Endothelial cell of umbilical vein (primary cell): ENCODE data around the gene COQ3. TPM values are rescaled to one million over a fixed set of nuclear protein-coding genes. Genes with fewer than 3 reads are reported as not detected.

Source experiments
- Bru-seq: library from RNA; stranded (reverse); fragments of 400-500 nt; gene quantifications from one replicate; lab custom pipeline; 2021; lab: Mats Ljungman, UMichigan
- BruChase-seq, 2 experiments: library from RNA; stranded (reverse); fragments of 400-500 nt; gene quantifications; one replicate each; lab custom pipeline; 2021; lab: Mats Ljungman, UMichigan
- BruUV-seq: library from RNA; stranded (reverse); fragments of 400-500 nt; replicated peaks from 2 replicates; lab custom pipeline; 2021; lab: Mats Ljungman, UMichigan
- CTCF ChIA-PET: fragments of 300-600, 350-600 bp; sonication (Branson Sonifier 250); formaldehyde crosslinking; loops from one replicate; lab custom pipeline; 2021; ENCODE audit warnings: antibody characterized with exemption, inconsistent platforms; lab: Charles Lee
- POLR2A ChIA-PET: fragments of 300-600, 350-600 bp; sonication (Branson Sonifier 250); formaldehyde crosslinking; loops from one replicate; lab custom pipeline; 2021; ENCODE audit warnings: antibody characterized with exemption, inconsistent platforms; lab: Charles Lee
- DNase-seq: peaks from one replicate; pipeline ENCODE4 v3.0.0-alpha.2; 2011; ENCODE audit warnings: low read depth, low spot score
- FAIRE-seq: peaks from 2 replicates; lab custom pipeline; 2011; peaks lifted over from hg19 to GRCh38; lab: Jason Lieb, UNC
- H2AFZ ChIP-seq: 2 replicates; pipeline ENCODE4 v1.6.0; 2012; ENCODE audit warnings: low read depth, low read length, control low read depth, inconsistent platforms
- H3K27ac ChIP-seq: 2 replicates; pipeline ENCODE4 v1.5.1; 2011; ENCODE audit warnings: low read depth, mild to moderate bottlenecking, control low read depth, low read length, moderate library complexity; ENCODE audit not compliant: insufficient read depth
- H3K27me3 ChIP-seq, 2 experiments: 2 replicates each; pipeline versions ENCODE4 v1.6.0 to v1.6.1; 2011; ENCODE audit warnings: low read length in 2 of 2, mixed read lengths in 1 of 2; ENCODE audit not compliant: control insufficient read depth in 2 of 2, insufficient read depth in 2 of 2
- H3K36me3 ChIP-seq, 2 experiments: 2 replicates in 1 of 2; 3 replicates in 1 of 2; pipeline ENCODE4 v1.5.1; 2011; ENCODE audit warnings: low read length in 2 of 2, mild to moderate bottlenecking in 1 of 2, moderate library complexity in 1 of 2; ENCODE audit not compliant: control insufficient read depth in 2 of 2, insufficient read depth in 2 of 2; ENCODE audit errors: extremely low read depth in 1 of 2
- H3K4me1 ChIP-seq: 3 replicates; pipeline ENCODE4 v1.5.1; 2011; ENCODE audit warnings: mild to moderate bottlenecking, low read length; ENCODE audit not compliant: control insufficient read depth, insufficient read depth; ENCODE audit errors: extremely low read depth
- H3K4me2 ChIP-seq: 2 replicates; pipeline ENCODE4 v1.6.1; 2011; ENCODE audit warnings: low read length, control low read depth, mixed read lengths; ENCODE audit not compliant: insufficient read depth
- H3K4me3 ChIP-seq, 3 experiments: fragments of 200-600 bp in 1 of 3; sonication (generic), shearing (Covaris generic) in 1 of 3; replicated peaks in 1 of 3; 2 replicates each; pipeline ENCODE4 v1.5.1; 2011 to 2016; ENCODE audit warnings: control low read depth in 3 of 3, low read length in 3 of 3, mild to moderate bottlenecking in 2 of 3, inconsistent platforms in 1 of 3, low read depth in 1 of 3, moderate library complexity in 1 of 3; ENCODE audit not compliant: insufficient read depth in 1 of 3
- H3K79me2 ChIP-seq: 2 replicates; pipeline ENCODE4 v1.6.0; 2012; ENCODE audit warnings: low read length, inconsistent platforms; ENCODE audit not compliant: control insufficient read depth, insufficient read depth
- H3K9ac ChIP-seq: replicated peaks from 2 replicates; pipeline ENCODE3; 2011; ENCODE audit warnings: low read length, control low read depth; ENCODE audit not compliant: insufficient read depth; ENCODE audit errors: extremely low read depth
- H3K9me1 ChIP-seq: replicated peaks from 3 replicates; pipeline ENCODE4 v1.6.0; 2011; ENCODE audit warnings: mild to moderate bottlenecking, low read length; ENCODE audit not compliant: control insufficient read depth, insufficient read depth; ENCODE audit errors: extremely low read depth
- H3K9me3 ChIP-seq: replicated peaks from 2 replicates; pipeline ENCODE4 v1.5.1; 2012; ENCODE audit warnings: low read length, inconsistent platforms; ENCODE audit not compliant: control insufficient read depth, insufficient read depth
- H4K20me1 ChIP-seq: replicated peaks from 2 replicates; pipeline ENCODE3; 2011; ENCODE audit warnings: mild to moderate bottlenecking, low read length; ENCODE audit not compliant: control insufficient read depth, insufficient read depth; ENCODE audit errors: extremely low read depth
- EZH2 ChIP-seq: IDR thresholded peaks from 2 replicates; pipeline ENCODE4 v1.6.1; 2012; ENCODE audit warnings: borderline replicate concordance, low read depth, mild to moderate bottlenecking, moderate library complexity, low read length, inconsistent platforms; ENCODE audit not compliant: severe bottlenecking
- MYC ChIP-seq: IDR thresholded peaks from one replicate; pipeline ENCODE4 v1.6.1; 2011; ENCODE audit warnings: mild to moderate bottlenecking, low read depth, low read length
- POLR2A ChIP-seq: IDR thresholded peaks from 2 replicates; pipeline ENCODE4 v1.6.1; 2012; ENCODE audit warnings: low read depth, mild to moderate bottlenecking, control low read depth, low read length
- POLR2AphosphoS5 ChIP-seq: IDR thresholded peaks from 2 replicates; pipeline ENCODE4 v1.6.1; 2012; ENCODE audit warnings: low read depth, mild to moderate bottlenecking, control low read depth, low read length, moderate library complexity; ENCODE audit not compliant: insufficient read depth
- dilution Hi-C: fragments of 300-500 bp; cut with MboI; formaldehyde crosslinking; loops from one replicate; pipeline ENCODE4 v1.15.0; 2019; ENCODE audit warnings: low sequenced_read_pairs; ENCODE audit not compliant: extremely low pct_ligation_motif_present
- intact Hi-C: fragments of 100-400 bp; cut with micrococcal nuclease; formaldehyde crosslinking; loops from one replicate; pipeline ENCODE4 v1.10.0; 2022
- long read RNA-seq: library from polyadenylated mRNA; stranded (forward); transcript quantifications from one replicate; pipeline ENCODE4 v2.0.0, GENCODE V29; 2021
- polyA minus RNA-seq, 3 experiments: library from RNA; depleted of rRNA, polyadenylated mRNA; stranded (reverse); fragments of >200 nt; gene quantifications; 1 replicate in 1 of 3; 2 replicates in 2 of 3; pipeline ENCODE4 v1.2.3, GENCODE V29; 2011
- polyA plus RNA-seq, 4 experiments: library from polyadenylated mRNA; depleted of rRNA in 3 of 4; stranded (reverse) in 3 of 4; unstranded in 1 of 4; fragments of >200 nt; gene quantifications; 2 replicates each; pipeline versions ENCODE4 v1.2.1 to v1.2.3, GENCODE V29; 2011 to 2012; ENCODE audit warnings: missing spikeins in 1 of 4
- total RNA-seq: library from RNA; stranded (reverse); gene quantifications from 2 replicates; pipeline ENCODE4 v1.2.3, GENCODE V29; 2021

Gene COQ3, protein sequence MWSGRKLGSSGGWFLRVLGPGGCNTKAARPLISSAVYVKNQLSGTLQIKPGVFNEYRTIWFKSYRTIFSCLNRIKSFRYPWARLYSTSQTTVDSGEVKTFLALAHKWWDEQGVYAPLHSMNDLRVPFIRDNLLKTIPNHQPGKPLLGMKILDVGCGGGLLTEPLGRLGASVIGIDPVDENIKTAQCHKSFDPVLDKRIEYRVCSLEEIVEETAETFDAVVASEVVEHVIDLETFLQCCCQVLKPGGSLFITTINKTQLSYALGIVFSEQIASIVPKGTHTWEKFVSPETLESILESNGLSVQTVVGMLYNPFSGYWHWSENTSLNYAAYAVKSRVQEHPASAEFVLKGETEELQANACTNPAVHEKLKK
- total RNA-seq (7.5 and 9.1 TPM in 2 replicates), polyA plus RNA-seq (3.2 and 4.0 TPM in 2 replicates), polyA minus RNA-seq (2.9 and 4.2 TPM in 2 replicates), Bru-seq, nascent RNA (percentile 48 among the genes with signal in this experiment), BruChase-seq, experiment 1, labeled RNA remaining after a 6-hour chase (percentile 59 among the genes with signal in this experiment), BruChase-seq, experiment 2, labeled RNA remaining after a 2-hour chase (percentile 44 among the genes with signal in this experiment)
- 5.8 and 6.1 TPM in 2 replicates for polyA plus RNA-seq (2011; cell fraction: cytosol; rRNA removed)
- 5.6 and 7.4 TPM in 2 replicates for polyA plus RNA-seq (2011; cell fraction: nucleus; rRNA removed)
- polyA plus RNA-seq (2012), result 6.6 and 9.7 TPM in 2 replicates
- 6.5 TPM for polyA minus RNA-seq (2011; cell fraction: cytosol; rRNA and poly(A)+ RNA removed)
- polyA minus RNA-seq (2011; cell fraction: nucleus; rRNA and poly(A)+ RNA removed), result 0.43 and 1.3 TPM in 2 replicates
- long read RNA-seq, transcript COQ3-201 (7 exons, 1,335 nt), result major isoform, 31 of 55 reads
- long read RNA-seq, partial matches to known transcripts, result 9 of 55 reads
- long read RNA-seq, other reads (novel, unspliced or antisense), result 15 of 55 reads

DNA sequence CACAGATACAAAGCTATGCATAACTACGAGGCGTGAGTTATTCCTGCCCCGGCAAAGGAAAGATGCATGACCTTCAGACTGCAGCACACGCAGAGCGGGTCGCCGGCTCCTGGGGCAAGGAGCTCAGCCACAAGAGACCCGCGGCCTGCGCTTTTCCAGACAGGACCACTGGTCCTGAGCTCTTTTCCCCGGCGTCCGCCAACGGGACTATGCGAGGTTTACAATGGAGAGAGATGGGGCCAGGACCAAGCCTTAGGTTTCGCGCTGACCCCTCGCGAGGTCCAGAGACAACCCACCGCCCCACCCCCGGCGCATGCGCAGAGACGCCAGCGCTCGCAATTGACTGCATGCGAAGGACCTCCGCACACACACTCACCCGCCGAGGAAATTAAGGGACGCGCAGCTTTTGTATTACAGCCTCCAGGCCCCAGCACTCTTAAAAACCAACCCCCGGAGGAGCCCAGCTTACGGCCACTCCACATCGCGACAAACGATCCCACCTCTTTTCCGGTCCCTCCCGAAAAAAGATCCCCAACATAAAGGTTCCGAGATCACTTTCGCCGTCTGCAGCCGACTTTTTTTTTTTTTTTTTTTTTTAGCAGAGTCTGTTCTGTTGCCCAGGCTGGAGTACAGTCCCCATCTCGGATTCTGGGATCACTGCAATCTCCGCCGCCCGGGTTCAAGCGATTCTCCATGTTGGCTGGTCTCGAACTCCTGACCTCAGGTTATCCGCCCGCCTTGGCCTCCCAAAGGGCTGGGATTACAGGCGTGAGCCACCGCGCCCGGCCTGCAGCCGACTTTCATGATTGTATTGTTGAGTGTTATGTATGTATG is at the start of gene COQ3:
COQ3 (minus strand) TSS at position 498 of the 834 bp plus-strand sequence; CDS start at position 482, 16 bp downstream.
- POLR2A ChIA-PET, result interaction anchor here (0.9 to 1.4 kb wide), 7 partner anchors 8 to 174 kb away, joined by 3 to 6 read pairs (median 3); partner anchors contain the start of gene CCNC
- FAIRE-seq (no peak), DNase-seq (peak; percentile 85)
- intact Hi-C loops (loop anchor here (1.0 to 2.0 kb wide), 5 partner anchors 9 to 64 kb away; partner anchors contain the start of genes FAXC and PNISR), dilution Hi-C loops (no loop called here)
- H2AFZ ChIP-seq, result peak within 1 kb of the TSS; percentile 88
- no peaks in the 10 kb centered on the region for H3K9me1 ChIP-seq
- no peaks in the 10 kb centered on the region for H3K27me3 ChIP-seq
- H3K36me3 ChIP-seq, result no peaks in the 10 kb centered on the region
- no peaks in the 10 kb centered on the region for H4K20me1 ChIP-seq
- CTCF ChIA-PET, result interaction anchor here (0.7 to 4.3 kb wide), 13 partner anchors 9 to 174 kb away, joined by 3 to 30 read pairs (median 5); partner anchors contain the start of genes CCNC and PNISR
- H3K4me3 ChIP-seq, result peak within 1 kb of the TSS; percentile 59 to 98 (median 84)
- peak within 1 kb of the TSS; percentile 81 for H3K27ac ChIP-seq
- H3K79me2 ChIP-seq, result no peaks in the 10 kb centered on the region
- H3K9me3 ChIP-seq, result no peaks in the 10 kb centered on the region
- TSS peak; percentile 64 for BruUV-seq
- H3K9ac ChIP-seq, result peak within 1 kb of the TSS; percentile 94
- TF ChIP-seq POLR2AphosphoS5 (peak; percentile 57), POLR2A (peak; percentile 73), EZH2 (no peak), MYC (no peak)
- H3K4me1 ChIP-seq, result peaks cover 5% of the 10 kb centered on the region
- peak within 1 kb of the TSS; percentile 86 for H3K4me2 ChIP-seq
